GM13977 (cell line): Measurements from ENCODE around the gene SIVA1.

Source experiments
- DNase-seq: peaks from one replicate; pipeline ENCODE4 v3.0.0; 2012; ENCODE audit warnings: low spot score
- in situ Hi-C: fragments of 300-500 bp; cut with MboI; formaldehyde crosslinking; loops from one replicate; pipeline ENCODE4 v1.12.0; 2022; ENCODE audit warnings: low sequenced_read_pairs, low pct_unique_long_range_greater_than_20kb, mixed read lengths, inconsistent platforms; ENCODE audit not compliant: unreplicated experiment
- TF ChIP-seq, protein P1 (sequence below): IDR thresholded peaks from 2 replicates; pipeline ENCODE4 v1.5.1; 2012; ENCODE audit warnings: mild to moderate bottlenecking, control low read depth; ENCODE audit not compliant: insufficient read depth; ENCODE audit errors: extremely low read depth, missing control alignments

SIVA1 gene

DNA sequence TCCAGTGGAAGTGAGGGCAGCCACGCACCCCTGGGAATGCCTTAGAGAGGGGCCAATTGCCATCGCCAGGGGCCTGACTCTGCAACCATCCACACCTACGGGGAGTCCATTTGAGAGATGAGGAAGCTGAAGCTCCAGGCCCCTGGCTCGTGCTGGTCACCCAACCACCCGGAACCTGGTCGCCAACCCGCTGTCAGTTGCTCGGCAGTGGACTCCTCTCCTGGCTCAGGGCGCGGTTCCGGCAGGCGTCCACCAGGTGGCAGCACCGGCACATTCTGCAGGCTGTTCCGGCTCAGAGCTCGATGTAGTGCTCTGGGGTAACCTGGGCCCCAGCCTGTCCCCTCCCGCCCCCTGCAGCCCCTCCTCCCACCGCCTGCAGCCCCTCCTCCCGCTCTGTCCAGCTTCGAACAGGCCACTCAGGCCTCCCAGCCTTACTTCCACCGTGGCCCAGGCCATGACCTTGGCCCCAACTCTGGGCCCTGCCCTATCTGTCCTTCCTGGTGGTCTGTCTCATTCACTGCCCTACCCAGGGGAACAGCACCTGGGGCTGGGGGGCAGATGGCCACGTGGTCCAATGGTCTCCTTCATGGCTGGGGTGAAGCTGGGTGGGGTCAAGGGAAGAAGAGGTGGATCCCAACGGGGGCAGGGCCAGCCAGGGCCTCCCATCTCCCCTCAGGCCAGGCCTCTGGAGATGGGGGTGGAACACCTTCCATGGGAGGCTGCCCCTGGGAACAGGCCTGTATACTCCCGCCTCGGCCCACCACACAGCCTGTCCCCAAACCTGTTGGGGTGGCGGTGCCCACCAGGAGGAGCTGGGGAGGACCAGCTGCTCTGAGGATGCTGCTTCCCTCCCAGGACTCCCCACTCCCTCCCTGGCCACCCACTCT, 15.7 kb downstream of the SIVA1 start:
- in situ Hi-C loops: loop anchor here (10.0 to 25.0 kb wide), 2 partner anchors 56 to 269 kb away; no protein-coding TSS in a partner anchor
- TF ChIP-seq, protein P1, sequence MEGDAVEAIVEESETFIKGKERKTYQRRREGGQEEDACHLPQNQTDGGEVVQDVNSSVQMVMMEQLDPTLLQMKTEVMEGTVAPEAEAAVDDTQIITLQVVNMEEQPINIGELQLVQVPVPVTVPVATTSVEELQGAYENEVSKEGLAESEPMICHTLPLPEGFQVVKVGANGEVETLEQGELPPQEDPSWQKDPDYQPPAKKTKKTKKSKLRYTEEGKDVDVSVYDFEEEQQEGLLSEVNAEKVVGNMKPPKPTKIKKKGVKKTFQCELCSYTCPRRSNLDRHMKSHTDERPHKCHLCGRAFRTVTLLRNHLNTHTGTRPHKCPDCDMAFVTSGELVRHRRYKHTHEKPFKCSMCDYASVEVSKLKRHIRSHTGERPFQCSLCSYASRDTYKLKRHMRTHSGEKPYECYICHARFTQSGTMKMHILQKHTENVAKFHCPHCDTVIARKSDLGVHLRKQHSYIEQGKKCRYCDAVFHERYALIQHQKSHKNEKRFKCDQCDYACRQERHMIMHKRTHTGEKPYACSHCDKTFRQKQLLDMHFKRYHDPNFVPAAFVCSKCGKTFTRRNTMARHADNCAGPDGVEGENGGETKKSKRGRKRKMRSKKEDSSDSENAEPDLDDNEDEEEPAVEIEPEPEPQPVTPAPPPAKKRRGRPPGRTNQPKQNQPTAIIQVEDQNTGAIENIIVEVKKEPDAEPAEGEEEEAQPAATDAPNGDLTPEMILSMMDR: peak; percentile 98
- DNase-seq: peak; percentile 92

- DNase-seq: no peak
- in situ Hi-C loops: loop anchor here (10.0 to 25.0 kb wide), 2 partner anchors 55 to 268 kb away; no protein-coding TSS in a partner anchor
- TF ChIP-seq, protein P1: no peak
Measured at GRCh38 chr14:104769324-104770071, 16.6 kb downstream of the SIVA1 start.

GRCh38 chr14:104770072-104770579, 17.2 kb downstream of the SIVA1 start:
- in situ Hi-C loops: loop anchor here (25.0 kb wide), 1 partner anchor 267 kb away; no protein-coding TSS in a partner anchor
- TF ChIP-seq, protein P1: no peak
- DNase-seq: no peak

DNA sequence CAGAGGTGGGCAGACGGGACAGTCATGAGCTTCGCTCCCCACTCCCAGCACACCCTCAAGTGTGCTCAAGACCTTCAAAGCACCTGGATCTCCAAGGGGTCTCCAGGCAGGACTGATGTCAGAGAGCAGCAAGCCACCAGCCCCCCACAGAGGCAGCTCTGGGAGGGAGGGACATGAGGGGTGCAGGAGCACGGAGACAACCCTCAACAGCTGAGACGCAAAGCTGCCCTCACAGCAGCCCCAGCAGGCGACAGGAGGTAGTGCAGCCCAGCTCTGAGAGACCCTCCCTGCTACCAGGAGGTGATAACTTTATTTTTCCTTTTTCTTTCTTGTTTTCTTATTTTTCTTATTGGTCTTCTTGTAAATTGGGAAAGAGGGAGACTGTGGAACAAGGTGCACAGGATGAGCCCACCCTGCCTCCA, 17.9 kb downstream of the SIVA1 start:
- DNase-seq: no peak
- TF ChIP-seq, protein P1: peak; percentile 49
- in situ Hi-C loops: loop anchor here (25.0 kb wide), 1 partner anchor 266 kb away; no protein-coding TSS in a partner anchor

DNA sequence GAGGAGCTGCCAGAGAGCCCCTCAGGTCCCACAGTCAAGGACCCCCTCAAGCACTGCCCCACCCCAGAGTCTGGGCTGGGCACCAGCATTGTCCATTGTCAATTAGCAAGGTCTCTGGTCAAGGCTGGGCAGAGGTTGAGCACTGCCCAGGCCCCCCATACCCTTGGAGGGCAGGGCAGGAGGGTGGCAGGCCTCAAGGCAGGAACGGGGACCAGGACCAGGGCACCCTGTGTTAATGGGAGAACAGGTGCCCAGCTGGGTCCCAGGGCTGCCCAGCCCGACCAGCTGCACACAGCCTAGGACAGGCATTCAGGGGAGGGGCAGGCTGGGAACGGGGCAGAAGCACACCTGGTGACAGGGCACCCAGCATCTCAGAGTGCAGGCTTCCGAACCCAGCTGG, 18.4 kb downstream of the SIVA1 start:
- in situ Hi-C loops: loop anchor here (25.0 kb wide), 1 partner anchor 266 kb away; no protein-coding TSS in a partner anchor
- no peak for DNase-seq
- TF ChIP-seq, protein P1: no peak
